HG03066 (cell line): ENCODE results near the gene WDFY3.

Experiments used
- ATAC-seq: cut with Tn5 transposase; IDR thresholded peaks from one replicate; pipeline ENCODE4 v1.9.1; 2021; ENCODE audit warnings: low read depth; ENCODE audit not compliant: unreplicated experiment

Gene WDFY3

DNA sequence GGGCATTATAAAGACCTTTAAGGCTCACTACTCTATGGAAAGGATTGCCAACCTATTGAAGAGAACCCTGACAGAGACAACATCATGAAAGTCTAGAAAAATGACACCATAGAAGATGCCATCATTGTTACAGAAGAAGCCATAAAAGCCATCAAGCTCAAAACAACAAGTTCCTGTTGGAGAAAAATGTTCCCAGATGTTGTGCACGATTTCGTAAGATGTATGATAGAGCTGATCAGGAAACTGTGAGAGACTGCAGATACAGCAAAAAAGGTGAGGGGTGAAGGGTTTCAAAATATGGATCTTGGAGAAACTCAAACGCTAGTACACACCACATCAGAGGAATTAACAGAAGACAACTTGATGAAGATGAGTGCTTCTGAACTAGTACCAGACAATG lies 53.3 kb downstream of the WDFY3 start:
- no peak for ATAC-seq

DNA sequence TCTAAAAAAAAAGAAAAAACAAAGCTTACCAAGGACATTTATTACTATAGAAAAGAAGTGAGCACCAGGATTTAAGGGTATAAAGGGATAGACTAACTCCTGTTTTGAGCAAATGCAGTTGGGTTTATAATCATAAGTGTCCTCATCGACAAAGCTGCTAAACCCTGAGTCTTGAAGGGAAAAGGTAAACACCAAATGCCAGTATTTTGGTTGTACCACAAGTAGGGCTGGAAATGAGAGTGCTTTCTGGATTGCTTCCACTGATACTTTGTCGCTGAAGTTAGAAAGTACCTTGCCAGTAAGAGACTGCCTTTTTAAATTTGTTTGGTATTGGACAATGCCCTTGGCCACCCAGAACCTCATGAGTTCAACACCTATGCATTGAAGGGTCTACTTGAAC lies 53.7 kb downstream of the WDFY3 start:
- ATAC-seq = no peak

- ATAC-seq = no peak
These were observed 57.6 kb downstream of the WDFY3 start for GRCh38 chr4:84908876-84909275.

DNA sequence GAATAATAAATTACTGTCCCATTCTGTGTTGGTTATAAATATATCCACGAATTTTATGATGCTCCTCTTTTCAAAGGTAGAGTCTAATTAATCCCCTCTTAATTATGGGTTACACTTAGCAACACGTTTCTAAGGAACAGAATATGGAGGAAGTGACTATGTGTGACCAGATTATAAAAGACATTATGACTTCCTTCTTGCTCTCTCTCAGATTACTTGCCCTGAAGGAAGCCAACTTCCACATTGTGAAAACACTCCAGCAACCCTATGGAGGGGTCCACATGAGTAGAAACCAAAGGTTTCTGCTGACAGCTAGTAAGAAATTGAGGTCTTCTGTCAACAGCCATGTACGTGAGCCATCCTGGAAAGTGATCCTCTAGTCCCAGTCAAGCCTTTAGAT lies 59.3 kb downstream of the WDFY3 start:
- ATAC-seq = no peak

DNA sequence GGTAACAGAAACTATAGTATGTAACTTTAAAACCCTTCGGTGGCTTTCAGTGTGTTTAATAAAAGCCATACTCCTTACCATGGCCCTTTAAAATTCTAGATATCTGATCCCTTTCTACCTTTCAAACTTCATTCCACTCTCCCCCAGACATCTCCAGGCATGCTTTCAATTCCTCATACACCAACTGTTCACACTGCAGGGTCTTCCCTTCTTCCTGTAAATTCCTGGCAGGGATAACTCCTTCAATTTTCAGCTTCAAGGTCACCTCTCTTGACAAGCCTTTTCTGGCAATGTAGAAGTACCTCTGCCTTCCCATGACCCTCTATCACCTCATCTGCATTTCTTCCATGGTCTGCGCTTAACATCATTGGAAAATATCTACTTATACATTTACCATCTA lies 60.8 kb downstream of the WDFY3 start:
- ATAC-seq = no peak

GRCh38 chr4:84901740-84902281 lies 64.7 kb downstream of the WDFY3 start:
- no peak for ATAC-seq

DNA sequence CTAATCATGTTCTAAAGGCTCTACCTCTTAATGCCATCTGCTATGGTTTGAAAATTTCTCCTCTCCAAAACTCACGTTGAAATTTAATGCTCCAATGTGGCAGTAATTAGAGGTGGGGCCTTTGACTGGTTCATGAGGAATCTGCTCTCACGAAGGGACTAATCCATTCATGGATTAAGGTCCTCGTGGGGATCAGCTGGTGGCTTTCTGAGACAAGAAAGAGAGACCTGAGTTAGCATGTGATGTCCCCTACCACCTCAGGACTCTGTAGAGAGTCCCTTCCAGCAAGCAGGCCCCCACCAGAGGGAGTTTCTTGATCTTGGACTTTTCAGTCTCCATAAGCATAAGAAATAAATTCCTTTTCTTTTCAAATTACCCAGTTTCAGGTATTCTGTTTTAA lies 65.3 kb downstream of the WDFY3 start:
- ATAC-seq = no peak

- ATAC-seq = no peak
These were observed 66.9 kb downstream of the WDFY3 start for GRCh38 chr4:84899616-84900015.

DNA sequence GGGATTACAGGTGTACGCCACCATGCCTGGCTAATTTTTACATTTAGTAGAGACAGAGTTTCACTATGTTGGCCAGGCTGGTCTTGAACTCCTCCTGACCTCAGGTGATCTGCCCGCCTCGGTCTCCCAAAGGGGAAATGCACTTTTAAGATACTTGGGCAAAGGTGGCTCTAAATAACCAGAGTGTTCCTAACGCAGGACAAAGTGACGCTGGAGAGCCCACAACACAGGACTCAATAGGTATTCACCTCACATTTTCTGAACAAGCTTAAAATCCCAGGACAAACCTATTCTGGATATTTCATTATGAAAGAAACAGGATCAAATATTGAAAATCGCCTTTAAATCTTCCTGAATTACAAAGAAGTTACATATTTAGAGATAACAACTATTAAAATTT lies 69.0 kb downstream of the WDFY3 start:
- no peak for ATAC-seq

- ATAC-seq = no peak
These were observed 71.2 kb downstream of the WDFY3 start for GRCh38 chr4:84895283-84895682.

DNA sequence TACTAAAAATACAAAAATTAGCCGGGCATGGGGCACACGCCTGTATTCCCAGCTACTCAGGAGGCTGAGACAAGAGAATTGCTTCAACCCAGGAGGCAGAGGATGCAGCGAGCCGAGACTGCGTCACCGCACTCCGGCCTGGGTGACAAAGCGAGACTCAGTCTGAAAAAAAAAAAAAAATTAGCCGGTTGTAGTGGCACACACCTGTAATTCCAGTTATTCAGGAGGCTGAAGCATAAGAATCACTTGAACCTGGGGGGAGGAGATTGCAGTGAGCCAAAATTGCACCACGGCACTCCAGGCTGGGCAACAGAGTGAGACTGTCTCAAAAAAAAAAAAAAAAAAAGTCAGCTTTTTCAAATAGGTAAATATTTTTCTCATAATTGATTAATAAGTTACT lies 71.9 kb downstream of the WDFY3 start:
- ATAC-seq = no peak

DNA sequence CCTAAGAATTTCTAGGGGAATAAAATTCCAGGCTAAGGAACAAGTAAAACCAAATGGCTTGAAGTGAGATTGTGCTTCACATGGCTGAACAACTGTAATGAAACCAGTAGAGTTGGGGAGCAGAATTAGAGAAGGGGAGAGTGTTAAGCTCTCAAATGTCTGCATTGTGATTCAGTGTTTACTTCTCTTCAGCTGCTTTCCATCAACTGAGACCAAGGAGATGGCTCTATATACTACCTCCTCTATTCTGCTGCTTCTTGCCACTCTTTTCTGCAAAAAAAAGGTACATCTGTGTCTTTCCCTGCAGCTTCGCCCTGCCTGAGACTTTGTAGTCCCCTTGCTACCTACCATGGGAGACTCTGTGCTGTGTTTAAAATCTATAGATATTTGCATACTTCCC lies 73.5 kb downstream of the WDFY3 start:
- no peak for ATAC-seq

GRCh38 chr4:84887824-84888223 lies 78.7 kb downstream of the WDFY3 start:
- ATAC-seq = no peak

GRCh38 chr4:84879651-84880200 lies 86.8 kb downstream of the WDFY3 start:
- ATAC-seq = no peak

- ATAC-seq = no peak
These were observed 87.9 kb downstream of the WDFY3 start for GRCh38 chr4:84878546-84878945.

- ATAC-seq = no peak
These were observed 88.4 kb downstream of the WDFY3 start for GRCh38 chr4:84878090-84878489.

DNA sequence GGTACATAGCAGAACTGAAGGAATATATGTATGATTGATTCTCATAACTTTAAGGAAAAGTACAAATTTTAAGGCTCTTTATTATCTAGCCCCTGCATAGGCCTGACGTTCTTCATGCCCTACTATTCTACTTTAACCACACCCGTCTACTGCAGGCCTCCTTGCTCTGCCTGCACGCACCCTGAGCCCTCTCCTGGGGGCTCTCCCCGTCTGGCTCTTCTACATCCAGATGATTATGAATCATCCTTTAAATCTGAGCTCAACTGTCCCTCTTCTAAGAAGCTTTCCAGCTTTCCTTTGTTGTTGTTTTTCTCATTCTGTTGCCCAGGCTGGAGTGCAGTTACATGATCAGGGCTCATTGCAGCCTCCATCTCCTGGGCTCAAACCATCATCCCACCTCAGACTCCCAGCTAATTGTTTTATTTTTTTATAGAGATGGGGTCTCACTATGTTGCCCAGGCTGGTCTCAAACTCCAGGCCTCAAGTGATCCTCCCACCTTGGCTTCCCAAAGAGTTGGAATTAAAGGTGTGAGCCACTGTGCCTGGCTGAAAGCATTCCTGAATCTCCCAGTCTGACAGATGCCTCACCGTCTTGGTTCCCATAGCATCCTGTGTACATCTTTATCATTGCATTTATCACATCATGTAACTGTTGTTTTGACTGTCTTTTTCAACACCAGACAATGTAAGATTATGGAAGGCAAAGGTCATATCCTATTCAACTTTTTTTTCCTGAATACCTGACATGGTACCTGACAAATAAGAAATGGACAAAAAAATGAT lies 89.2 kb downstream of the WDFY3 start:
- ATAC-seq = no peak

GRCh38 chr4:84875636-84876371 lies 90.7 kb downstream of the WDFY3 start:
- ATAC-seq = no peak

DNA sequence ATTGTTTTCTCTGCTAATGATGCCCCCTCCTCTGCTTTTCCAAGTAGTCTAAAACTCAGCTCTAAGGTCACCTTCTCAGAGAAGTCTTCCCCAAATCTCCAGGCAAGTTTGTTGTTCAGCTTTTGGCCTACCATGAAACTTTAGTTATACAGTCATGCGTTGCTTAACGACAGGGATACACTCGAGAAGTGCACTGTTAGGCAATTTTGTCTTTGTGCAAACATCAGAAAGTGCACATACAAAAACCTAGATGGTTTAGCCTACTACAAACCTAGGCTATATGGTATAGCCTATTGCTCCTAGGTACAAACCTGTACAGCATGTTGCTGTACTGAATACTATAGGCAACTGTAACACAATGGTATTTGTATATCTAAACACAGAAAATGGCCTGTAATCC lies 91.9 kb downstream of the WDFY3 start:
- no peak for ATAC-seq

GRCh38 chr4:84870398-84871163 lies 95.9 kb downstream of the WDFY3 start:
- no peak for ATAC-seq

GRCh38 chr4:84866295-84866694 lies 100.2 kb downstream of the WDFY3 start:
- no peak for ATAC-seq
